Measurements from ENCODE around the gene ZNF678. TPM values are rescaled to one million over a fixed set of nuclear protein-coding genes. Genes with fewer than 3 reads are reported as not detected.

ZNF678 gene
- total and polyA plus RNA-seq, 2 experiments from 2014 or later: 0.86 to 1.7 TPM

GRCh38 chr1:227560393-227561173 lies 2.8 kb upstream of the ZNF678 start:
- no peak overlapping the region for H3K27ac ChIP-seq
- H3K36me3 ChIP-seq (ENCODE audit: low read depth): no peaks in the 10 kb centered on the region
- peaks cover 32% of the 10 kb centered on the region for H3K27me3 ChIP-seq (replicated peaks; ENCODE audit: insufficient read depth)
- H3K4me2 ChIP-seq (ENCODE audit: unreplicated experiment): no peak overlapping the region
- no peak overlapping the region for H2AFZ ChIP-seq
- no peaks in the 10 kb centered on the region for H3K9me3 ChIP-seq (ENCODE audit: low read depth)
- in situ Hi-C loops (cut with MboI): no loop called here
- peak; percentile 21 for DNase-seq
- H3K9me2 ChIP-seq (ENCODE audit: insufficient read depth): no peaks in the 10 kb centered on the region
- no peaks in the 10 kb centered on the region for H3F3A ChIP-seq (ENCODE audit: insufficient read depth)
- peaks cover 16% of the 10 kb centered on the region; the same call in 1 of the 2 replicates for H3K79me2 ChIP-seq (ENCODE audit: insufficient read depth)
- no peaks in the 10 kb centered on the region for H4K20me1 ChIP-seq (ENCODE audit: insufficient read depth)
- H3K4me1 ChIP-seq (ENCODE audit: insufficient read depth): no peaks in the 10 kb centered on the region
- TF ChIP-seq EZH2phosphoT487 (IDR thresholded peaks at IDR 0.05; ENCODE audit: insufficient read depth, low read depth) (no peak), EZH2 (IDR thresholded peaks at IDR 0.05; ENCODE audit: insufficient read depth, poor library complexity, severe bottlenecking) (no peak)
- no peak overlapping the region; the same call in 1 of the 2 replicates for H3K4me3 ChIP-seq
- 26 to 28% methylated on average over 41 to 57 of the region's 57 CpGs for WGBS, 2 experiments (ENCODE audit: low coverage in 1 of 2, low lambda C conversion rate in 2 of 2, missing lambda C conversion rate in 2 of 2)
- no peak overlapping the region for H3K9ac ChIP-seq

- Histone ChIP-seq H2AFZ (no peak overlapping the region), H3K79me2 (ENCODE audit: insufficient read depth) (peaks cover 16% of the 10 kb centered on the region), H3K4me2 (ENCODE audit: unreplicated experiment) (no peak overlapping the region), H3K9me3 (ENCODE audit: low read depth) (no peaks in the 10 kb centered on the region), H3K9me2 (ENCODE audit: insufficient read depth) (no peaks in the 10 kb centered on the region), H3K4me3 (no peak overlapping the region), H3F3A (ENCODE audit: insufficient read depth) (no peaks in the 10 kb centered on the region), H3K36me3 (ENCODE audit: low read depth) (no peaks in the 10 kb centered on the region), H3K4me1 (ENCODE audit: insufficient read depth) (no peaks in the 10 kb centered on the region), H3K9ac (no peak overlapping the region), H4K20me1 (ENCODE audit: insufficient read depth) (no peaks in the 10 kb centered on the region), H3K27me3 (replicated peaks; ENCODE audit: insufficient read depth) (peaks cover 32% of the 10 kb centered on the region), H3K27ac (no peak overlapping the region)
- 37 to 52% methylated on average over 23 to 43 of the region's 43 CpGs for WGBS, 2 experiments (ENCODE audit: low coverage in 1 of 2, low lambda C conversion rate in 2 of 2, missing lambda C conversion rate in 2 of 2)
- TF ChIP-seq EZH2phosphoT487 (IDR thresholded peaks at IDR 0.05; ENCODE audit: insufficient read depth, low read depth) (no peak), EZH2 (IDR thresholded peaks at IDR 0.05; ENCODE audit: insufficient read depth, poor library complexity, severe bottlenecking) (no peak)
- in situ Hi-C loops (cut with MboI): no loop called here
- peak; percentile 16 for DNase-seq
Measured at GRCh38 chr1:227561241-227561907, 2.0 kb upstream of the ZNF678 start.

GRCh38 chr1:227562037-227562436 lies 1.3 kb upstream of the ZNF678 start:
- H4K20me1 ChIP-seq (ENCODE audit: insufficient read depth): no peaks in the 10 kb centered on the region
- H2AFZ ChIP-seq: no peak overlapping the region
- in situ Hi-C loops (cut with MboI): no loop called here
- no peaks in the 10 kb centered on the region for H3K9me3 ChIP-seq (ENCODE audit: low read depth)
- TF ChIP-seq EZH2phosphoT487 (IDR thresholded peaks at IDR 0.05; ENCODE audit: insufficient read depth, low read depth) (no peak), EZH2 (IDR thresholded peaks at IDR 0.05; ENCODE audit: insufficient read depth, poor library complexity, severe bottlenecking) (no peak)
- H3K36me3 ChIP-seq (ENCODE audit: low read depth): no peaks in the 10 kb centered on the region
- H3F3A ChIP-seq (ENCODE audit: insufficient read depth): no peaks in the 10 kb centered on the region
- H3K27me3 ChIP-seq (replicated peaks; ENCODE audit: insufficient read depth): peaks cover 31% of the 10 kb centered on the region
- H3K4me1 ChIP-seq (ENCODE audit: insufficient read depth): no peaks in the 10 kb centered on the region
- no peak overlapping the region for H3K27ac ChIP-seq
- H3K4me3 ChIP-seq: no peak overlapping the region
- no peaks in the 10 kb centered on the region for H3K9me2 ChIP-seq (ENCODE audit: insufficient read depth)
- 77% methylated on average over 6 of the region's 6 CpGs for WGBS, 2 experiments (ENCODE audit: low coverage in 1 of 2, low lambda C conversion rate in 2 of 2, missing lambda C conversion rate in 2 of 2)
- DNase-seq: no peak
- H3K4me2 ChIP-seq (ENCODE audit: unreplicated experiment): no peak overlapping the region
- no peak overlapping the region for H3K9ac ChIP-seq
- H3K79me2 ChIP-seq (ENCODE audit: insufficient read depth): peaks cover 16% of the 10 kb centered on the region

GRCh38 chr1:227562933-227563323 lies 428 bp upstream of the ZNF678 start:
- H3K4me3 ChIP-seq: no peak overlapping the region
- H3F3A ChIP-seq (ENCODE audit: insufficient read depth): no peaks in the 10 kb centered on the region
- whole genome bisulfite sequencing, 2 experiments (ENCODE audit: low coverage in 1 of 2, low lambda C conversion rate in 2 of 2, missing lambda C conversion rate in 2 of 2): 75 to 80% methylated on average over 10 of the region's 10 CpGs
- peaks cover 22% of the 10 kb centered on the region for H3K27me3 ChIP-seq (replicated peaks; ENCODE audit: insufficient read depth)
- no peaks in the 10 kb centered on the region for H3K4me1 ChIP-seq (ENCODE audit: insufficient read depth)
- TF ChIP-seq EZH2 (IDR thresholded peaks at IDR 0.05; ENCODE audit: insufficient read depth, poor library complexity, severe bottlenecking) (no peak), EZH2phosphoT487 (IDR thresholded peaks at IDR 0.05; ENCODE audit: insufficient read depth, low read depth) (no peak)
- no peak overlapping the region for H3K27ac ChIP-seq
- no peak for DNase-seq
- in situ Hi-C loops (cut with MboI): no loop called here
- H2AFZ ChIP-seq: peak overlapping the region; percentile 99
- no peaks in the 10 kb centered on the region for H3K36me3 ChIP-seq (ENCODE audit: low read depth)
- peaks cover 16% of the 10 kb centered on the region for H3K79me2 ChIP-seq (ENCODE audit: insufficient read depth)
- H3K9me2 ChIP-seq (ENCODE audit: insufficient read depth): no peaks in the 10 kb centered on the region
- H4K20me1 ChIP-seq (ENCODE audit: insufficient read depth): no peaks in the 10 kb centered on the region
- H3K9me3 ChIP-seq (ENCODE audit: low read depth): no peaks in the 10 kb centered on the region
- H3K4me2 ChIP-seq (ENCODE audit: unreplicated experiment): no peak overlapping the region
- no peak overlapping the region for H3K9ac ChIP-seq

Measured in GM23248 (cell line).